DOHH2 (cell line): ENCODE data around the gene TP63.

Source experiments
- CTCF ChIP-seq: fragments of 200-600 bp; sonication (generic); IDR thresholded peaks from one replicate; pipeline ENCODE4 v1.5.1; 2014; ENCODE audit warnings: antibody characterized with exemption, mild to moderate bottlenecking, low read depth, low read length; ENCODE audit not compliant: poor library complexity, severe bottlenecking
- EZH2phosphoT487 ChIP-seq: fragments of 200-600 bp; sonication (generic); IDR thresholded peaks from 2 replicates; pipeline ENCODE4 v1.6.1; 2017; ENCODE audit warnings: borderline replicate concordance, mild to moderate bottlenecking, antibody characterized with exemption, low read length, moderate library complexity, mixed read lengths

DNA sequence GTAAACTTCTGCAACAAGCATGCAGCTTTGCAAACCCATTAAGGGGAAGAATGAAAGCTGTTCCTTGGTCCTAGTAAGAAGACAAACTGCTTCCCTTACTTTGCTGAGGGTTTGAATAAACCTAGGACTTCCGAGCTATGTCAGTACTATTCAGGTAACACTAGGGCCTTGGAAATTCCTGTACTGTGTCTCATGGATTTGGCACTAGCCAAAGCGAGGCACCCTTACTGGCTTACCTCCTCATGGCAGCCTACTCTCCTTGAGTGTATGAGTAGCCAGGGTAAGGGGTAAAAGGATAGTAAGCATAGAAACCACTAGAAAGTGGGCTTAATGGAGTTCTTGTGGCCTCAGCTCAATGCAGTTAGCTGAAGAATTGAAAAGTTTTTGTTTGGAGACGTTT lies 265.3 kb downstream of the TP63 start:
- TF ChIP-seq CTCF (no peak), EZH2phosphoT487 (no peak)
